DOHH2 (cell line): ENCODE data around the gene ACTG1.

Experiments
- H3F3A ChIP-seq: fragments of 200-600 bp; sonication (generic), shearing (Covaris generic); 2 replicates; pipeline ENCODE4 v1.6.0; 2016; ENCODE audit warnings: antibody characterized with exemption, mild to moderate bottlenecking; ENCODE audit not compliant: control insufficient read depth, insufficient read depth
- H3K27ac ChIP-seq: fragments of 200-600 bp; sonication (generic); 2 replicates; pipeline ENCODE4 v1.5.1; 2014; ENCODE audit warnings: low read depth, mild to moderate bottlenecking, low read length, moderate library complexity
- H3K27me3 ChIP-seq: fragments of 200-600 bp; sonication (generic); 2 replicates; pipeline ENCODE4 v1.6.1; 2014; ENCODE audit warnings: mild to moderate bottlenecking, low read length, mixed read lengths; ENCODE audit not compliant: control insufficient read depth
- H3K36me3 ChIP-seq: fragments of 200-600 bp; sonication (generic); 2 replicates; pipeline ENCODE4 v1.6.1; 2014; ENCODE audit warnings: mild to moderate bottlenecking, low read length, moderate library complexity, mixed read lengths; ENCODE audit not compliant: control insufficient read depth
- H3K4me1 ChIP-seq: fragments of 200-600 bp; sonication (generic); 2 replicates; pipeline ENCODE4 v1.6.1; 2014; ENCODE audit warnings: mild to moderate bottlenecking, low read length, mixed read lengths; ENCODE audit not compliant: control insufficient read depth
- H3K4me2 ChIP-seq: fragments of 200-600 bp; sonication (generic); 2 replicates; pipeline ENCODE4 v1.6.0; 2014; ENCODE audit warnings: mild to moderate bottlenecking, low read length, moderate library complexity
- H3K4me3 ChIP-seq: fragments of 200-600 bp; sonication (generic); 2 replicates; pipeline ENCODE4 v1.5.1; 2014; ENCODE audit warnings: mild to moderate bottlenecking, low read length, mixed read lengths
- H3K79me2 ChIP-seq: fragments of 200-600 bp; sonication (generic); 2 replicates; pipeline ENCODE4 v1.6.1; 2014; ENCODE audit warnings: mild to moderate bottlenecking, low read length, mixed read lengths; ENCODE audit not compliant: control insufficient read depth
- H3K9me2 ChIP-seq: fragments of 200-600 bp; sonication (generic); replicated peaks from 2 replicates; pipeline ENCODE4 v1.6.1; 2014; ENCODE audit warnings: mild to moderate bottlenecking, low read length, mixed read lengths; ENCODE audit not compliant: control insufficient read depth
- H3K9me3 ChIP-seq: fragments of 200-600 bp; sonication (generic); 2 replicates; pipeline ENCODE4 v1.6.1; 2014; ENCODE audit warnings: antibody characterized with exemption, low read length, mixed read lengths; ENCODE audit not compliant: control insufficient read depth, insufficient read depth
- H4K20me1 ChIP-seq: fragments of 200-600 bp; sonication (generic); 2 replicates; pipeline ENCODE4 v1.6.0; 2014; ENCODE audit warnings: low read depth, mild to moderate bottlenecking, antibody characterized with exemption, low read length, moderate library complexity; ENCODE audit not compliant: control insufficient read depth, insufficient read depth
- CTCF ChIP-seq: fragments of 200-600 bp; sonication (generic); IDR thresholded peaks from one replicate; pipeline ENCODE4 v1.5.1; 2014; ENCODE audit warnings: antibody characterized with exemption, mild to moderate bottlenecking, low read depth, low read length; ENCODE audit not compliant: poor library complexity, severe bottlenecking
- EZH2phosphoT487 ChIP-seq: fragments of 200-600 bp; sonication (generic); IDR thresholded peaks from 2 replicates; pipeline ENCODE4 v1.6.1; 2017; ENCODE audit warnings: borderline replicate concordance, mild to moderate bottlenecking, antibody characterized with exemption, low read length, moderate library complexity, mixed read lengths

The ACTG1 gene

GRCh38 chr17:81558115-81558468 is 45.5 kb upstream of the ACTG1 start:
- Histone ChIP-seq H3K27ac (no peak overlapping the region), H3K27me3 (no peaks in the 10 kb centered on the region), H3K79me2 (no peaks in the 10 kb centered on the region), H3K4me1 (peaks cover 27% of the 10 kb centered on the region), H3K9me3 (no peaks in the 10 kb centered on the region), H3K36me3 (peaks cover 40% of the 10 kb centered on the region), H3K9me2 (no peaks in the 10 kb centered on the region), H3K4me2 (no peak overlapping the region), H3K4me3 (no peak overlapping the region), H4K20me1 (no peaks in the 10 kb centered on the region), H3F3A (peaks cover 11% of the 10 kb centered on the region)
- no peak for TF ChIP-seq EZH2phosphoT487
- TF ChIP-seq CTCF: no peak

- Histone ChIP-seq H3F3A (peaks cover 12% of the 10 kb centered on the region), H3K79me2 (no peaks in the 10 kb centered on the region), H3K36me3 (peaks cover 37% of the 10 kb centered on the region), H3K4me3 (no peak overlapping the region), H3K4me2 (no peak overlapping the region), H4K20me1 (no peaks in the 10 kb centered on the region), H3K9me2 (no peaks in the 10 kb centered on the region), H3K4me1 (peaks cover 28% of the 10 kb centered on the region), H3K27ac (no peak overlapping the region), H3K9me3 (no peaks in the 10 kb centered on the region), H3K27me3 (no peaks in the 10 kb centered on the region)
- TF ChIP-seq CTCF (no peak), EZH2phosphoT487 (no peak)
Measured at GRCh38 chr17:81557276-81558114, 44.9 kb upstream of the ACTG1 start.

- Histone ChIP-seq H3K4me3 (no peak overlapping the region), H3K4me1 (peaks cover 28% of the 10 kb centered on the region), H3K27me3 (no peaks in the 10 kb centered on the region), H3K9me2 (no peaks in the 10 kb centered on the region), H3K36me3 (peaks cover 35% of the 10 kb centered on the region), H3K4me2 (no peak overlapping the region), H3F3A (peaks cover 12% of the 10 kb centered on the region), H3K9me3 (no peaks in the 10 kb centered on the region), H4K20me1 (no peaks in the 10 kb centered on the region), H3K79me2 (peaks cover 3% of the 10 kb centered on the region), H3K27ac (no peak overlapping the region)
- TF ChIP-seq CTCF (no peak), EZH2phosphoT487 (no peak)
Measured at GRCh38 chr17:81556863-81557262, 44.3 kb upstream of the ACTG1 start.
